ENCODE measurements around the gene ZC2HC1B.

Gene ZC2HC1B

GRCh38 chr6:143964674-143965081 is 100.4 kb downstream of the ZC2HC1B start:
- DNase-seq = no peak

- DNase-seq = no peak
Measured at GRCh38 chr6:143965503-143966171, 101.4 kb downstream of the ZC2HC1B start.

- no peak for DNase-seq
Measured at GRCh38 chr6:143966312-143966711, 102.0 kb downstream of the ZC2HC1B start.

GRCh38 chr6:143967706-143968376 is 103.6 kb downstream of the ZC2HC1B start:
- no peak for DNase-seq

GRCh38 chr6:143969077-143969476 is 104.8 kb downstream of the ZC2HC1B start:
- DNase-seq = no peak

- DNase-seq = no peak
Measured at GRCh38 chr6:143970456-143971218, 106.4 kb downstream of the ZC2HC1B start.

GRCh38 chr6:143971482-143972205 is 107.4 kb downstream of the ZC2HC1B start:
- DNase-seq = no peak

GRCh38 chr6:143973097-143973966 is 109.1 kb downstream of the ZC2HC1B start:
- no peak for DNase-seq

GRCh38 chr6:143974089-143974488 is 109.8 kb downstream of the ZC2HC1B start:
- DNase-seq = no peak

GRCh38 chr6:143976806-143977349 is 112.6 kb downstream of the ZC2HC1B start:
- no peak for DNase-seq

- no peak for DNase-seq
Measured at GRCh38 chr6:143980921-143981320, 116.6 kb downstream of the ZC2HC1B start.

GRCh38 chr6:143982968-143983367 is 118.7 kb downstream of the ZC2HC1B start:
- no peak for DNase-seq

- DNase-seq = no peak
Measured at GRCh38 chr6:143984666-143985065, 120.4 kb downstream of the ZC2HC1B start.

GRCh38 chr6:143986463-143987065 is 122.3 kb downstream of the ZC2HC1B start:
- DNase-seq = no peak
